H1 (cell line): ENCODE results near the gene PSD2.

Experiments
- KDM4A ChIP-seq: IDR thresholded peaks from one replicate; pipeline ENCODE4 v1.7.1; 2012; ENCODE audit warnings: low read depth, mild to moderate bottlenecking, moderate library complexity, low read length, inconsistent platforms; ENCODE audit not compliant: severe bottlenecking
- SIN3A ChIP-seq, 2 experiments: IDR thresholded peaks in 1 of 2; conservative IDR thresholded peaks in 1 of 2; 2 replicates each; pipeline ENCODE4 v1.6.1; 2011 to 2012; ENCODE audit warnings: low read length in 2 of 2, improper control_type of control experiment in 1 of 2, low read depth in 1 of 2, mild to moderate bottlenecking in 1 of 2
- SP4 ChIP-seq: IDR thresholded peaks from 2 replicates; pipeline ENCODE4 v1.6.1; 2012; ENCODE audit warnings: low read length, inconsistent platforms
- YY1 ChIP-seq: IDR thresholded peaks from 2 replicates; pipeline ENCODE4 v1.6.1; 2011; ENCODE audit warnings: low read depth, mild to moderate bottlenecking, low read length
- TF ChIP-seq, protein P1 (sequence below), 3 experiments: IDR thresholded peaks; 1 replicate in 2 of 3; 2 replicates in 1 of 3; pipeline versions ENCODE4 v1.5.1 to v1.6.1; 2011; ENCODE audit warnings: low read length in 3 of 3, mild to moderate bottlenecking in 3 of 3, inconsistent platforms in 2 of 3, low read depth in 1 of 3, moderate library complexity in 1 of 3; ENCODE audit not compliant: insufficient read depth in 1 of 3; ENCODE audit errors: control extremely low read depth in 1 of 3

GRCh38 chr5:139772927-139773690 lies 22.5 kb upstream of the PSD2 start:
- TF ChIP-seq, protein P1, sequence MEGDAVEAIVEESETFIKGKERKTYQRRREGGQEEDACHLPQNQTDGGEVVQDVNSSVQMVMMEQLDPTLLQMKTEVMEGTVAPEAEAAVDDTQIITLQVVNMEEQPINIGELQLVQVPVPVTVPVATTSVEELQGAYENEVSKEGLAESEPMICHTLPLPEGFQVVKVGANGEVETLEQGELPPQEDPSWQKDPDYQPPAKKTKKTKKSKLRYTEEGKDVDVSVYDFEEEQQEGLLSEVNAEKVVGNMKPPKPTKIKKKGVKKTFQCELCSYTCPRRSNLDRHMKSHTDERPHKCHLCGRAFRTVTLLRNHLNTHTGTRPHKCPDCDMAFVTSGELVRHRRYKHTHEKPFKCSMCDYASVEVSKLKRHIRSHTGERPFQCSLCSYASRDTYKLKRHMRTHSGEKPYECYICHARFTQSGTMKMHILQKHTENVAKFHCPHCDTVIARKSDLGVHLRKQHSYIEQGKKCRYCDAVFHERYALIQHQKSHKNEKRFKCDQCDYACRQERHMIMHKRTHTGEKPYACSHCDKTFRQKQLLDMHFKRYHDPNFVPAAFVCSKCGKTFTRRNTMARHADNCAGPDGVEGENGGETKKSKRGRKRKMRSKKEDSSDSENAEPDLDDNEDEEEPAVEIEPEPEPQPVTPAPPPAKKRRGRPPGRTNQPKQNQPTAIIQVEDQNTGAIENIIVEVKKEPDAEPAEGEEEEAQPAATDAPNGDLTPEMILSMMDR (IDR thresholded peaks at IDR 0.05; ENCODE audit: control extremely low read depth in 1 of 3, insufficient read depth in 1 of 3, low read depth in 1 of 3, low read length in 3 of 3), result no peak
- TF ChIP-seq SIN3A (conservative IDR thresholded peaks at IDR 0.05 in 1 of 2, IDR thresholded peaks at IDR 0.05 in 1 of 2; ENCODE audit: low read depth in 1 of 2, low read length in 2 of 2), result no peak
- TF ChIP-seq SP4, result no peak
- TF ChIP-seq KDM4A, result no peak
- TF ChIP-seq YY1, result no peak
